ENCODE measurements around the gene PPARGC1A.

PPARGC1A gene

GRCh38 chr4:23889814-23890341 lies at the start of gene PPARGC1A:
Gene PPARGC1A (minus strand): TSS chr4:23890047. CDS start chr4:23889957, 90 bp downstream.
- Mint-ChIP-seq H3K27ac (no peak within 1 kb of the TSS), H3K9me3 (peaks cover 5% of the 10 kb centered on the region), H3K36me3 (ENCODE audit: low read depth) (no peaks in the 10 kb centered on the region), H3K4me3 (no peak within 1 kb of the TSS), H3K27me3 (peaks cover 31% of the 10 kb centered on the region), H3K4me1 (ENCODE audit: low read depth) (peaks cover 3% of the 10 kb centered on the region)

GRCh38 chr4:23938796-23939195 lies 48.9 kb upstream of the PPARGC1A start:
- H3K36me3 Mint-ChIP-seq (ENCODE audit: low read depth), result no peaks in the 10 kb centered on the region
- no peak overlapping the region for H3K27ac Mint-ChIP-seq
- H3K27me3 Mint-ChIP-seq, result peaks cover 3% of the 10 kb centered on the region
- H3K4me3 Mint-ChIP-seq, result no peak overlapping the region
- H3K4me1 Mint-ChIP-seq (ENCODE audit: low read depth), result no peaks in the 10 kb centered on the region
- peaks cover 8% of the 10 kb centered on the region for H3K9me3 Mint-ChIP-seq

- Mint-ChIP-seq H3K27ac (no peak overlapping the region), H3K4me3 (no peak overlapping the region)
Measured at GRCh38 chr4:23937173-23937572, 47.3 kb upstream of the PPARGC1A start.

GRCh38 chr4:23934915-23935314 lies 45.1 kb upstream of the PPARGC1A start:
- no peak overlapping the region for H3K4me3 Mint-ChIP-seq
- H3K27ac Mint-ChIP-seq, result no peak overlapping the region
- H3K36me3 Mint-ChIP-seq (ENCODE audit: low read depth), result no peaks in the 10 kb centered on the region

More at GRCh38 chr4:23937173-23937572, 47.3 kb upstream of the PPARGC1A start:
- Mint-ChIP-seq H3K4me1 (ENCODE audit: low read depth) (no peaks in the 10 kb centered on the region), H3K9me3 (peaks cover 8% of the 10 kb centered on the region), H3K36me3 (ENCODE audit: low read depth) (no peaks in the 10 kb centered on the region), H3K27me3 (no peaks in the 10 kb centered on the region)

GRCh38 chr4:23934223-23934622 lies 44.4 kb upstream of the PPARGC1A start:
- peaks cover 8% of the 10 kb centered on the region for H3K9me3 Mint-ChIP-seq
- no peak overlapping the region for H3K27ac Mint-ChIP-seq
- no peaks in the 10 kb centered on the region for H3K36me3 Mint-ChIP-seq (ENCODE audit: low read depth)
- no peaks in the 10 kb centered on the region for H3K4me1 Mint-ChIP-seq (ENCODE audit: low read depth)
- no peak overlapping the region for H3K4me3 Mint-ChIP-seq
- H3K27me3 Mint-ChIP-seq, result no peaks in the 10 kb centered on the region

More at GRCh38 chr4:23934915-23935314, 45.1 kb upstream of the PPARGC1A start:
- H3K27me3 Mint-ChIP-seq, result no peaks in the 10 kb centered on the region
- peaks cover 8% of the 10 kb centered on the region for H3K9me3 Mint-ChIP-seq
- H3K4me1 Mint-ChIP-seq (ENCODE audit: low read depth), result no peaks in the 10 kb centered on the region

- H3K27ac Mint-ChIP-seq, result no peak overlapping the region
- peaks cover 4% of the 10 kb centered on the region for H3K9me3 Mint-ChIP-seq
- no peaks in the 10 kb centered on the region for H3K36me3 Mint-ChIP-seq (ENCODE audit: low read depth)
- no peaks in the 10 kb centered on the region for H3K4me1 Mint-ChIP-seq (ENCODE audit: low read depth)
- H3K4me3 Mint-ChIP-seq, result no peak overlapping the region
- H3K27me3 Mint-ChIP-seq, result no peaks in the 10 kb centered on the region
Measured at GRCh38 chr4:23932901-23933308, 43.1 kb upstream of the PPARGC1A start.

GRCh38 chr4:23932186-23932585 lies 42.3 kb upstream of the PPARGC1A start:
- H3K27me3 Mint-ChIP-seq, result no peaks in the 10 kb centered on the region
- no peaks in the 10 kb centered on the region for H3K36me3 Mint-ChIP-seq (ENCODE audit: low read depth)
- no peaks in the 10 kb centered on the region for H3K4me1 Mint-ChIP-seq (ENCODE audit: low read depth)
- no peak overlapping the region for H3K4me3 Mint-ChIP-seq
- H3K27ac Mint-ChIP-seq, result no peak overlapping the region
- H3K9me3 Mint-ChIP-seq, result no peaks in the 10 kb centered on the region

GRCh38 chr4:23931489-23931830 lies 41.6 kb upstream of the PPARGC1A start:
- Mint-ChIP-seq H3K4me3 (no peak overlapping the region), H3K27ac (no peak overlapping the region), H3K27me3 (no peaks in the 10 kb centered on the region), H3K36me3 (ENCODE audit: low read depth) (no peaks in the 10 kb centered on the region), H3K9me3 (no peaks in the 10 kb centered on the region), H3K4me1 (ENCODE audit: low read depth) (no peaks in the 10 kb centered on the region)

GRCh38 chr4:23930750-23931488 lies 41.1 kb upstream of the PPARGC1A start:
- H3K36me3 Mint-ChIP-seq (ENCODE audit: low read depth), result no peaks in the 10 kb centered on the region

GRCh38 chr4:23929248-23929647 lies 39.4 kb upstream of the PPARGC1A start:
- no peaks in the 10 kb centered on the region for H3K27me3 Mint-ChIP-seq

More at GRCh38 chr4:23930750-23931488, 41.1 kb upstream of the PPARGC1A start:
- H3K9me3 Mint-ChIP-seq, result no peaks in the 10 kb centered on the region
- no peaks in the 10 kb centered on the region for H3K4me1 Mint-ChIP-seq (ENCODE audit: low read depth)
- H3K4me3 Mint-ChIP-seq, result no peak overlapping the region
- H3K27me3 Mint-ChIP-seq, result no peaks in the 10 kb centered on the region
- H3K27ac Mint-ChIP-seq, result no peak overlapping the region

GRCh38 chr4:23924556-23924955 lies 34.7 kb upstream of the PPARGC1A start:
- Mint-ChIP-seq H3K36me3 (ENCODE audit: low read depth) (no peaks in the 10 kb centered on the region), H3K4me3 (no peak overlapping the region), H3K9me3 (no peaks in the 10 kb centered on the region), H3K27ac (no peak overlapping the region), H3K4me1 (ENCODE audit: low read depth) (no peaks in the 10 kb centered on the region), H3K27me3 (no peaks in the 10 kb centered on the region)

More at GRCh38 chr4:23929248-23929647, 39.4 kb upstream of the PPARGC1A start:
- Mint-ChIP-seq H3K27ac (no peak overlapping the region), H3K36me3 (ENCODE audit: low read depth) (no peaks in the 10 kb centered on the region), H3K4me3 (no peak overlapping the region), H3K9me3 (no peaks in the 10 kb centered on the region), H3K4me1 (ENCODE audit: low read depth) (no peaks in the 10 kb centered on the region)

- Mint-ChIP-seq H3K36me3 (ENCODE audit: low read depth) (no peaks in the 10 kb centered on the region), H3K4me1 (ENCODE audit: low read depth) (no peaks in the 10 kb centered on the region), H3K9me3 (no peaks in the 10 kb centered on the region), H3K4me3 (no peak overlapping the region), H3K27me3 (no peaks in the 10 kb centered on the region), H3K27ac (no peak overlapping the region)
Measured at GRCh38 chr4:23923840-23924239, 34.0 kb upstream of the PPARGC1A start.

- Mint-ChIP-seq H3K9me3 (no peaks in the 10 kb centered on the region), H3K4me1 (ENCODE audit: low read depth) (no peaks in the 10 kb centered on the region), H3K27me3 (no peaks in the 10 kb centered on the region), H3K4me3 (no peak overlapping the region), H3K27ac (no peak overlapping the region), H3K36me3 (ENCODE audit: low read depth) (no peaks in the 10 kb centered on the region)
Measured at GRCh38 chr4:23923141-23923540, 33.3 kb upstream of the PPARGC1A start.

- Mint-ChIP-seq H3K27me3 (no peaks in the 10 kb centered on the region), H3K27ac (no peak overlapping the region), H3K9me3 (no peaks in the 10 kb centered on the region), H3K4me3 (no peak overlapping the region), H3K4me1 (ENCODE audit: low read depth) (no peaks in the 10 kb centered on the region), H3K36me3 (ENCODE audit: low read depth) (no peaks in the 10 kb centered on the region)
Measured at GRCh38 chr4:23922541-23923111, 32.8 kb upstream of the PPARGC1A start.

- no peak overlapping the region for H3K27ac Mint-ChIP-seq
- no peak overlapping the region for H3K4me3 Mint-ChIP-seq
- H3K9me3 Mint-ChIP-seq, result no peaks in the 10 kb centered on the region
- H3K4me1 Mint-ChIP-seq (ENCODE audit: low read depth), result no peaks in the 10 kb centered on the region
- no peaks in the 10 kb centered on the region for H3K27me3 Mint-ChIP-seq
- no peaks in the 10 kb centered on the region for H3K36me3 Mint-ChIP-seq (ENCODE audit: low read depth)
Measured at GRCh38 chr4:23922013-23922412, 32.2 kb upstream of the PPARGC1A start.
